ENCODE results near the gene SH3YL1.
A peak's percentile ranks its signal among the peaks of the same experiment; 100 is the strongest.

Gene SH3YL1

GRCh38 chr2:263774-264492, at the start of gene SH3YL1:
Gene SH3YL1 (minus strand): TSS chr2:264032. CDS start chr2:263984, 48 bp downstream.
- DNase-seq (ENCODE audit: low read depth, low spot score) = no peak

GRCh38 chr2:310994-311393, 47.2 kb upstream of the SH3YL1 start:
- no peak for DNase-seq (ENCODE audit: low read depth, low spot score)

GRCh38 chr2:309954-310510, 46.2 kb upstream of the SH3YL1 start:
- no peak for DNase-seq (ENCODE audit: low read depth, low spot score)

- DNase-seq (ENCODE audit: low read depth, low spot score) = no peak
These were observed 45.5 kb upstream of the SH3YL1 start for GRCh38 chr2:309148-309953.

GRCh38 chr2:305366-305765, 41.5 kb upstream of the SH3YL1 start:
- no peak for DNase-seq (ENCODE audit: low read depth, low spot score)

GRCh38 chr2:296354-296753, 32.5 kb upstream of the SH3YL1 start:
- no peak for DNase-seq (ENCODE audit: low read depth, low spot score)

GRCh38 chr2:295090-295489, 31.3 kb upstream of the SH3YL1 start:
- DNase-seq (ENCODE audit: low read depth, low spot score) = no peak

GRCh38 chr2:290090-290722, 26.4 kb upstream of the SH3YL1 start:
- peak; percentile 36 for DNase-seq (ENCODE audit: low read depth, low spot score)

- no peak for DNase-seq (ENCODE audit: low read depth, low spot score)
These were observed 25.7 kb upstream of the SH3YL1 start for GRCh38 chr2:289362-290089.

GRCh38 chr2:288758-289361, 25.0 kb upstream of the SH3YL1 start:
- no peak for DNase-seq (ENCODE audit: low read depth, low spot score)

GRCh38 chr2:287911-288757, 24.3 kb upstream of the SH3YL1 start, which contains the start of gene ALKAL2:
Gene ALKAL2 (minus strand): TSS chr2:288091. CDS start chr2:287835, 256 bp downstream.
- no peak for DNase-seq (ENCODE audit: low read depth, low spot score)

GRCh38 chr2:287471-287885, 23.6 kb upstream of the SH3YL1 start:
- DNase-seq (ENCODE audit: low read depth, low spot score) = no peak

- DNase-seq (ENCODE audit: low read depth, low spot score) = no peak
These were observed 23.1 kb upstream of the SH3YL1 start for GRCh38 chr2:286774-287392.

- DNase-seq (ENCODE audit: low read depth, low spot score) = no peak
These were observed 22.2 kb upstream of the SH3YL1 start for GRCh38 chr2:286035-286434.

- no peak for DNase-seq (ENCODE audit: low read depth, low spot score)
These were observed 21.7 kb upstream of the SH3YL1 start for GRCh38 chr2:285531-285930.

- DNase-seq (ENCODE audit: low read depth, low spot score) = no peak
These were observed 21.2 kb upstream of the SH3YL1 start for GRCh38 chr2:284896-285492.

- no peak for DNase-seq (ENCODE audit: low read depth, low spot score)
These were observed 20.4 kb upstream of the SH3YL1 start for GRCh38 chr2:283996-284794.
